Neuron (in vitro differentiated cells): ENCODE measurements around the gene PTH1R.

Source experiments
- H2AFZ ChIP-seq: one replicate; pipeline ENCODE4 v1.6.1; 2013; ENCODE audit warnings: low read depth, mild to moderate bottlenecking, inconsistent platforms, low read length, moderate library complexity
- H3K27me3 ChIP-seq: one replicate; pipeline ENCODE4 v1.6.1; 2013; ENCODE audit warnings: low read length; ENCODE audit not compliant: insufficient read depth
- H3K36me3 ChIP-seq: one replicate; pipeline ENCODE4 v1.6.1; 2013; ENCODE audit warnings: low read length; ENCODE audit not compliant: insufficient read depth
- H3K4me1 ChIP-seq: one replicate; pipeline ENCODE4 v1.6.1; 2013; ENCODE audit warnings: low read length; ENCODE audit not compliant: insufficient read depth
- H3K4me3 ChIP-seq: 2 replicates; pipeline ENCODE4 v1.5.1; 2013; ENCODE audit warnings: mild to moderate bottlenecking, low read length, moderate library complexity
- H3K9me3 ChIP-seq: one replicate; pipeline ENCODE4 v1.6.1; 2013; ENCODE audit warnings: low read length

Gene PTH1R

GRCh38 chr3:46915297-46915822, 37.8 kb downstream of the PTH1R start:
- Histone ChIP-seq H3K36me3 (peaks cover 39% of the 10 kb centered on the region), H3K9me3 (peaks cover 11% of the 10 kb centered on the region), H3K4me3 (no peak overlapping the region), H2AFZ (no peak overlapping the region), H3K27me3 (no peaks in the 10 kb centered on the region), H3K4me1 (no peaks in the 10 kb centered on the region)

DNA sequence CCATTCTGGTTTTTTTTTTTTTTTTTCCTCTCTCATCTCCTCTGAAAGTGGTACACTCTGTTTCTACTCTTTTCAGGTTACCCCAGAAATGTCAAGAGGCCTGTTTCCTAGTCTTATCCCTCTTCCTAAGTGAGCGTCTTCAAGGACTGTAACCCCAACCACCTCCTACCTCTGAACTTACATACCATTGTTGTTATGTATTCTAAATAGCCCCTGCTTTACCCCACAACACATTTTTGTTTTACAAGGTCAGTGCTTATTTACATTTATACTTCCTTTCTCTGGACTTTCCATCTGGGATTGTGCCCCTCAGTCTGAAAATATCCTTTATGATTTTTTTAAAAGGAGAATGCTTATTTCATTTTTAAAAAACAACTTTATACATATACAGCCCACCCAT, 38.8 kb downstream of the PTH1R start:
- Histone ChIP-seq H3K36me3 (peaks cover 49% of the 10 kb centered on the region), H3K9me3 (peaks cover 11% of the 10 kb centered on the region), H2AFZ (no peak overlapping the region), H3K27me3 (no peaks in the 10 kb centered on the region), H3K4me1 (no peaks in the 10 kb centered on the region), H3K4me3 (no peak overlapping the region)

GRCh38 chr3:46916799-46917198, 39.3 kb downstream of the PTH1R start:
- no peak overlapping the region for H3K4me3 ChIP-seq
- peaks cover 54% of the 10 kb centered on the region for H3K36me3 ChIP-seq
- peaks cover 12% of the 10 kb centered on the region for H3K9me3 ChIP-seq
- no peaks in the 10 kb centered on the region for H3K27me3 ChIP-seq
- no peak overlapping the region for H2AFZ ChIP-seq
- H3K4me1 ChIP-seq: no peaks in the 10 kb centered on the region

- Histone ChIP-seq H3K4me1 (no peaks in the 10 kb centered on the region), H3K27me3 (no peaks in the 10 kb centered on the region), H3K36me3 (peaks cover 58% of the 10 kb centered on the region), H3K4me3 (no peak overlapping the region), H3K9me3 (peaks cover 13% of the 10 kb centered on the region), H2AFZ (no peak overlapping the region)
These were observed 39.7 kb downstream of the PTH1R start for GRCh38 chr3:46917257-46917656.

DNA sequence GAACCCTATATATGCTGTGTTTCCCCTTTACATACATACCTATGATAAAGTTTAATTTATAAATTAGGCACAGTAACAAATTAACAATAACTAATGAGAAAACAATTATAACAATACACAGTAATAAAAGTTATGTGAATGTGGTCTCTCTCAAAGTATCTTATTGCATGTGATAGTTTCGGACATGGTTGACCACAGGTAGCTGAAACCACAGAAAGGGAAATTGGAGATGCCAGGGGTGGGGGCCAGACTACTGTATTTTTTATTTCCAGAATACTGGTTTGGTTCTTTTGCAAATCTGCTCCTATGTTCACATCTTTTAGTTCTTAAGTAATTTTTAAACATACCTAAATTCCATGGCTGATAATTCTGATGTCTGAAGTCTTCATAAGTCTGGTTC, 40.7 kb downstream of the PTH1R start:
- peaks cover 68% of the 10 kb centered on the region for H3K36me3 ChIP-seq
- H3K9me3 ChIP-seq: peaks cover 13% of the 10 kb centered on the region
- no peak overlapping the region for H3K4me3 ChIP-seq
- no peaks in the 10 kb centered on the region for H3K4me1 ChIP-seq
- H2AFZ ChIP-seq: no peak overlapping the region
- H3K27me3 ChIP-seq: no peaks in the 10 kb centered on the region

- H3K4me1 ChIP-seq: no peaks in the 10 kb centered on the region
- no peak overlapping the region for H3K4me3 ChIP-seq
- H3K9me3 ChIP-seq: peaks cover 13% of the 10 kb centered on the region
- no peak overlapping the region for H2AFZ ChIP-seq
- peaks cover 69% of the 10 kb centered on the region for H3K36me3 ChIP-seq
- no peaks in the 10 kb centered on the region for H3K27me3 ChIP-seq
These were observed 41.1 kb downstream of the PTH1R start for GRCh38 chr3:46918634-46919033.

DNA sequence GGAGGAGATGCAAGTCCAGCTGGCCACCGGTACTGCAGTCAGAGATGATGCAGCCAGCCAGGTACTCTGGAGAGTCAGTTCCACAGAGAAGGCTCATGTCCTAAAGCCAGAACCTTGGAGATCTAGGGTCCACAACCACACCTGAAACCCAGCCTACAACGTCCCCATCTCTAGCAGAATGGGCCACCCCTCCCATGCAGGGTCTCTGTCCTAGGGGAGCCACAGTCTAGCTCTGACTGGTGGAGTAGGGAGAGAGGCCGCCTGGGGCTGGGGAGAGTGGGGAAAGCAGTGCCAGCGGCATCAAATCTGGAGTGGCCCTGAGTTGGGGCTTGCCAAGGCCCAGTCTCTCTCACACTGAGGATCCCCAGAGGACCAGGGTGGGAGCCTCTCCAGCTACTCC, 43.5 kb downstream of the PTH1R start:
- no peak overlapping the region for H3K4me3 ChIP-seq
- no peaks in the 10 kb centered on the region for H3K27me3 ChIP-seq
- no peak overlapping the region for H2AFZ ChIP-seq
- H3K36me3 ChIP-seq: peaks cover 92% of the 10 kb centered on the region
- peaks cover 11% of the 10 kb centered on the region for H3K9me3 ChIP-seq
- no peaks in the 10 kb centered on the region for H3K4me1 ChIP-seq

DNA sequence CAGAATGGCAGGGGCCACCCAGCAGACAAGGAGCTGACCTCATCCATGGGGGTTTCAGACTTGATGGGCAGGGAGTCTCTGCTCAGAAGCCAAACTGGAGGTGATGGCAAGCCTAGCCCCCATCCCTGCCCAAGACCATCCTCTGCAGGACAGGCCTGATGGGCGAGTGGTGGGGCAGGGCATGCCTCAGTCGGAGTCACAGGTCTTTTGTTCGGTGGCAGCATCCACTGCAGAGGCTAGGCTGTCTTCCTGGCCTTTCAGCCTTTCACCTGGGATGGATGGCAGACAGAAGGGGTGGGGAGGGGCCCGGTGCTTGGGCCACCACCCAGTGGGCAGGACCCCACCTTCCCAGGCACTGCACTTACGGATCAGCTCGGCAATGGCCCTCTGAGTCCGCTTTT, 44.4 kb downstream of the PTH1R start:
- Histone ChIP-seq H3K4me1 (no peaks in the 10 kb centered on the region), H3K36me3 (peaks cover 94% of the 10 kb centered on the region), H3K4me3 (no peak overlapping the region), H3K27me3 (no peaks in the 10 kb centered on the region), H2AFZ (no peak overlapping the region), H3K9me3 (peaks cover 11% of the 10 kb centered on the region)

GRCh38 chr3:46922426-46922825, 44.9 kb downstream of the PTH1R start:
- no peak overlapping the region for H2AFZ ChIP-seq
- H3K4me1 ChIP-seq: no peaks in the 10 kb centered on the region
- H3K4me3 ChIP-seq: no peak overlapping the region
- peaks cover 92% of the 10 kb centered on the region for H3K36me3 ChIP-seq
- H3K9me3 ChIP-seq: peaks cover 11% of the 10 kb centered on the region
- H3K27me3 ChIP-seq: no peaks in the 10 kb centered on the region

DNA sequence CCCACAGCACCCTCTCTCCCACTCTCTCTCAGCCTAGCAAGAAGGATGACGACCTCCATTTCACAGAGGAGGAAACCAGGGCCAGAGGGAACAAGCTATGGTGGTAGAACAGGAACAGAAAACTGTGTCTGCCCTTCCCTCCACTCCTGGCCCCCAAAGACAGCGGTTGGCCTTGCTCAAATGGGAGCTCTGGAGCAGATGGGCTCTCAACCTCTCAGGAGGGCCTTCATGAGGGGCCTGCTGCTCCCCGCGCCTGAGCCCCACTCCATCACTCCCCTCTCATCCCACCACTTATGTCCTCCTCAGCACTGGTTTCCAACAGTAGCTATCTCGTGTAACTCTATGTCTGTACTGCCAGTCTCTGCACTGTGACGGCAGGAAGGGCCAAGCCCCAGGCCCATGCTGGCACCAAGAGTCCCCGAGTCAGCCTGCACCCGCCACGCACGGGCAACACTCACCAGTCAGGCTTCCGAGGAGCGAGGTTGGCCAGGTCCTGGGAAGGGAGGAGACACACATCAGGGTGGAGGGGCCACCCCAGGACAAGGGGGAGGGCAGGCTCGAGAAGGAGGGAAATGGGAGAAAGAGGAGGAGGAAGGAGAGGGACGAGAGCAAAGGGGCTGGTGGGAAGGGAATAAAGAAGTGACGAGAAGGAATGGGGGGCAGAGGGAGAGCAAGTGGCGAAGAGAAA, 45.5 kb downstream of the PTH1R start:
- peaks cover 9% of the 10 kb centered on the region for H3K9me3 ChIP-seq
- H3K36me3 ChIP-seq: peaks cover 89% of the 10 kb centered on the region
- H3K27me3 ChIP-seq: no peaks in the 10 kb centered on the region
- H2AFZ ChIP-seq: no peak overlapping the region
- no peaks in the 10 kb centered on the region for H3K4me1 ChIP-seq
- no peak overlapping the region for H3K4me3 ChIP-seq

- Histone ChIP-seq H3K4me3 (no peak overlapping the region), H3K27me3 (no peaks in the 10 kb centered on the region), H3K36me3 (peaks cover 82% of the 10 kb centered on the region)
These were observed 46.2 kb downstream of the PTH1R start for GRCh38 chr3:46923559-46924350.

DNA sequence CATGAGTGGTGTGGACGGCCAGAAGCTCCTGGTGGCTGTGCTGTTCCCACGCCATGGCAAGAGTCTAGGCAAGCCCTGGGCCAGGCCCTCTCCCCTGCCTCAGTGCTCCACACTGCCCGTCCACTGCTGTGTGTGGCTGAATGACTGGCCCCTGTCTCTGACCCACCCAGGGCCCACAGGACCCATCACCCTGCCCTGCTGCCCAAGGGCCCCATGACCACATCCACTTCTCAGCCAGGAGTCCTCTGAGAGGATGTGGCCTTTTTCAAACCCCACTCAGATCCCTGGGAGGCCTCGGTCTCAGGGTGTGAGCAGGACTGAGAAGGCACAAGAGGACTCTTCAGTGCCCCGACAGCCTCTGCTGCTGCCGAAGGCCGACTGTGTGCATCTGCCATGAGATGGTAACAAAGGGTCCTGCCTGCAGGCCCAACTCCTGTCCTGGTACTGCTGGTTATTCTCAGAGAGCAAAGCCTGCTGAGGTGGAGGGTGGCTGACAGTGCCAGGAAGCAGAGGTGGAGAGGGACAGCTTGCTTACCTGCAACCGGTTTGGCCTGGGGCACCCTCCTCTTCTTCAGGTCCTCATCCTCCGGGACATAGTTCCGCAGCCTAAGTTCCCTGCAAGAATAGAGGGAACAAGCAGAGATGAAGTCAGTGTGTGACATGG, 47.5 kb downstream of the PTH1R start:
- Histone ChIP-seq H3K9me3 (peaks cover 7% of the 10 kb centered on the region), H3K36me3 (peaks cover 72% of the 10 kb centered on the region), H2AFZ (no peak overlapping the region), H3K4me3 (no peak overlapping the region), H3K4me1 (no peaks in the 10 kb centered on the region), H3K27me3 (no peaks in the 10 kb centered on the region)

More at GRCh38 chr3:46923559-46924350, 46.2 kb downstream of the PTH1R start:
- Histone ChIP-seq H3K9me3 (peaks cover 10% of the 10 kb centered on the region), H3K4me1 (no peaks in the 10 kb centered on the region), H2AFZ (no peak overlapping the region)

DNA sequence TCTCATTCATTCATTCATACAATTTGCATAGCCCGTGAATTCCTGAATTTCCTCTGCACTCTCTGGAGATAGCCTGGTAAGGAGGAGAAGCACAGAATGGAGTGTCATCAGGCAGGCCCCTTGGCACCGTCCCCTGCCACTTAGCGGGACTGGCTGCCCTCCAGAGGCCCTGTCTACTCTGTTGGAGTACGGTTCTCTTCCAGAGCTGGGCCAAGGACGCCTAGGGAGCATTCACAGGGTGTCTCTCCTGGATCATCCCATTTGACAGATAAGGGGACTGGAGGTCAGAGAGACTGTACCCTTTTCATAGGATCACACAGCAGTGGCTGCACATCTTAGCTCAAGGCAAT, 48.0 kb downstream of the PTH1R start:
- Histone ChIP-seq H3K4me1 (no peaks in the 10 kb centered on the region), H3K9me3 (peaks cover 7% of the 10 kb centered on the region), H3K36me3 (peaks cover 67% of the 10 kb centered on the region), H2AFZ (no peak overlapping the region), H3K27me3 (no peaks in the 10 kb centered on the region), H3K4me3 (no peak overlapping the region)
